Measurements from ENCODE around the gene ANKRD53.

ANKRD53 gene

DNA sequence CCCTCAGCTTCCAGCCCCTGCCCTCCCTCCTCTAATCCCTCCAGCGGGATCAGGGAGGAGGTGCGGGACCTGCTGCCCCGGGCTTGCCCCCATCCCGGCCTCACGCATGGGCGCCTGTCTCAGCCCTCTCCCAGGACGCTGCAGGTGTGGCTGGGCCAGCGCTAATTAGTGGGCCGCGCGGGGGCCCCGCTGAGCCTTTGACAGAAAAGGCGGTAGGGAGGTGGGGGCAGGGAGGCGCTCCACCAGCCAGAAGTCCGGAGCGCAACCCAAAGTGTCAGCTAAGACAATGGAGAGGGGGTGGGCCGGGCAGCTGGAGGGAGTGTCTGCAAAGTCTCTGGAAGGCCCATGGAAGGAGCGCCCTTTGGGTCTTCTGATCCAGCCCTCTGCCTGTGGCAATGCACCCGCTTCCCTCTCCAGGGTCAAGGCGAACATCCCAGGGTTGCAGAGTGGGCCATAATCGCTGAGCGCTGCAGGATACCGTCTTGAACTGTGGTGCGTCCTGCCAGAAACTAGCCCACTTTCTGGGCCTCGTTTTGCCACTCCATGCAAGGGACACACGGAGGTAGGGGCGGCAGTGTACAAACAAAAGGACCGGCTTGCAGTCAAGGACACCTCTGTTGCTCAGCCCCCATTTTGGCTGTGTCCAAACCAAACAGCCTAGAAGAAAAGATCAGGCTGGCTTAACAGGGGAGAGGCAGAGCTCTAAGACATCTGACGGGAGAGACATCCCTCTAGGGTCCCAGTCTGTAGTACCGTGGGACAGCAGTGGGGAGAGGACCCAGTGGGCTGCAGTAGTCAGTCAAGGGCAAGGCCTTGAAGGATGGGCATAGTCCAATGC lies 39.2 kb upstream of the ANKRD53 start:
- H3K4me3 ChIP-seq (ENCODE audit: low read depth, low read length), result no peak overlapping the region
- no peak for DNase-seq (ENCODE audit: low read depth, low spot score)
- CTCF ChIA-PET, result interaction anchor here (0.9 to 8.1 kb wide), 7 partner anchors 8 to 78 kb away, joined by 3 to 72 read pairs (median 8); no protein-coding TSS in a partner anchor
- POLR2A ChIA-PET, result interaction anchor here (0.6 kb wide), 1 partner anchor 12 kb away, joined by 3 read pairs; no protein-coding TSS in a partner anchor
- TF ChIP-seq, protein P1, sequence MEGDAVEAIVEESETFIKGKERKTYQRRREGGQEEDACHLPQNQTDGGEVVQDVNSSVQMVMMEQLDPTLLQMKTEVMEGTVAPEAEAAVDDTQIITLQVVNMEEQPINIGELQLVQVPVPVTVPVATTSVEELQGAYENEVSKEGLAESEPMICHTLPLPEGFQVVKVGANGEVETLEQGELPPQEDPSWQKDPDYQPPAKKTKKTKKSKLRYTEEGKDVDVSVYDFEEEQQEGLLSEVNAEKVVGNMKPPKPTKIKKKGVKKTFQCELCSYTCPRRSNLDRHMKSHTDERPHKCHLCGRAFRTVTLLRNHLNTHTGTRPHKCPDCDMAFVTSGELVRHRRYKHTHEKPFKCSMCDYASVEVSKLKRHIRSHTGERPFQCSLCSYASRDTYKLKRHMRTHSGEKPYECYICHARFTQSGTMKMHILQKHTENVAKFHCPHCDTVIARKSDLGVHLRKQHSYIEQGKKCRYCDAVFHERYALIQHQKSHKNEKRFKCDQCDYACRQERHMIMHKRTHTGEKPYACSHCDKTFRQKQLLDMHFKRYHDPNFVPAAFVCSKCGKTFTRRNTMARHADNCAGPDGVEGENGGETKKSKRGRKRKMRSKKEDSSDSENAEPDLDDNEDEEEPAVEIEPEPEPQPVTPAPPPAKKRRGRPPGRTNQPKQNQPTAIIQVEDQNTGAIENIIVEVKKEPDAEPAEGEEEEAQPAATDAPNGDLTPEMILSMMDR (IDR thresholded peaks at IDR 0.05; ENCODE audit: insufficient read depth, low read length, missing control alignments), result no peak

DNA sequence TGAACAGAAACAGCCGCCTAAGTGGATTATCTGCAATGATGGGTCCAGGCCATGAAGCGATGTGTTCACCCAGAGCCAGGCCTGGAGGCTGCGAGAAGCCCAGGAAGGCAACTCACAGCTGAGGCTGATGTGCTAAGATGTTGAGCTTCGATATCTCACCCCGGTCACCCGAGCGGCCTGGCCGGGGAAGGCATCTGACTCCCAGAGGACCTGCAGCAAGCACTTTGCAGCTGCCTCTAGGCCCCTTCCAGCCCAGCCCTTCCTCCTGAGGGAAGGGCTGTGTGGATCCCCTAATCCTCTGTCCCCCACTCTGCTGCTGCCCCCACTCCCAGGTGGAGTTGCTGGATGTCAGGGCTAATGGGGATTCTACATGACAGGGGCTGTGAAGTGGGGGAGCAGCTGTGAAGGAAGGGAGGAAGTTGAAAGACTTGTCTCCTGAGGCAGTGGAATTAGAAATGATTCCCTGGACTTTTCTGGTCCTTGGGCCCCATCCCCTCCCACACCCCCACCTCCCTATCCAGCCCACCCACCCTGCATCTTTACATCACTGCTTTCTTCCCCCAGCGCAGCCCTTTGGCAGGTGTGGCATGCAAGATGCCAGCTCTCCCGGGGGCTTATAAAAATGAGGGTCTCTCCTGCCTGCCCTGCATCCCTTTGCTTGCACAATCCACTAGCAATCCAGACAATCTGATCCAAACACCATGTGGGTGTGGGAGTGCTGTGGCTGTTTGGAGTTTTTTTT lies 38.4 kb upstream of the ANKRD53 start:
- ChIA-PET CTCF (interaction anchor here (1.3 to 2.5 kb wide), 4 partner anchors 8 to 79 kb away, joined by 3 to 12 read pairs (median 6); no protein-coding TSS in a partner anchor), POLR2A (no interaction called here)
- TF ChIP-seq, protein P1 (IDR thresholded peaks at IDR 0.05; ENCODE audit: insufficient read depth, low read length, missing control alignments), result no peak
- no peak for DNase-seq (ENCODE audit: low read depth, low spot score)
- H3K4me3 ChIP-seq (ENCODE audit: low read depth, low read length), result no peak overlapping the region

DNA sequence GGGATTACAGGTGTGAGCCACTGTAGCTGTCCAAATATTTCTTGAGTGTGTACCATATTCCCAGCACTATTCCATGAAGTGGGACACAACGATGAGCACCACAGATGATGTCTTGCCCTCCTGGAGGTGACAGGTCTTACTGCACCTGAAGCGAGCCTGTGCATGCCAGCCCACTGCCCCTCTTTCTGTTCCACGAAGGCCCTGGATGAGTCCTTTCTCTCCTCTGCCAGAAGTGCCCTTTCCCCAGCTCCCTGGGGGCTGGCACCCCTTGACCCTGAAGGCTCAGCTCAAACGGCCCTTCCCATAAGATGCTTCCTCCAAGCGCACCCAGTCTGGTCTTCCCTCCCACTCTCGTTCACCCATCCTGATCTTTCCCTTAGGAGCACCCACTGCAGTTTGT lies 37.2 kb upstream of the ANKRD53 start:
- CTCF ChIA-PET, result interaction anchor here (1.3 to 3.6 kb wide), 7 partner anchors 10 to 79 kb away, joined by 4 to 27 read pairs (median 8); no protein-coding TSS in a partner anchor
- TF ChIP-seq, protein P1 (IDR thresholded peaks at IDR 0.05; ENCODE audit: insufficient read depth, low read length, missing control alignments), result no peak
- DNase-seq (ENCODE audit: low read depth, low spot score), result no peak
- H3K4me3 ChIP-seq (ENCODE audit: low read depth, low read length), result no peak overlapping the region
- POLR2A ChIA-PET, result no interaction called here

DNA sequence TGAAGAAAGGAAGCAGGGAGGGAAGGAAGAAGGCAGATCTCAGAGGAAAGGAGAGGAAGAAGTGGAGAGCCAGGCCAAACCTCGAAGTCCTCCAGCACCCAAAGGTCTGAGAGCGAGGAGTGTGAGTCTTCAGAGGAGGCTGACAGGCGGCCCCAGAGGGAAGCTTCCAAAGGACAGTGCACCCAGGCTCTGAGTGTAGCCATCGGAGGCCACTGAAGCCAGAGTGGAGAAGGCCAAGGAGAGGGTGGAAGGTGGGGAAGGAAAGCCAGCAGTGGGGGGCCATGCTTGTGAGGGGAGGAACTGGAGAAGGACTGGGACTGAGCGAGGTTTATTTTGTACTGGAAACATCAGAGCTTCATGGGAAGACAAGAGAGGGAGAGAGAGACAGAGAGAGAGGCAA lies 36.7 kb upstream of the ANKRD53 start:
- H3K4me3 ChIP-seq (ENCODE audit: low read depth, low read length), result no peak overlapping the region
- TF ChIP-seq, protein P1 (IDR thresholded peaks at IDR 0.05; ENCODE audit: insufficient read depth, low read length, missing control alignments), result no peak
- ChIA-PET POLR2A (no interaction called here), CTCF (interaction anchor here (0.6 to 3.6 kb wide), 8 partner anchors 10 to 80 kb away, joined by 3 to 27 read pairs (median 4); no protein-coding TSS in a partner anchor)
- no peak for DNase-seq (ENCODE audit: low read depth, low spot score)

DNA sequence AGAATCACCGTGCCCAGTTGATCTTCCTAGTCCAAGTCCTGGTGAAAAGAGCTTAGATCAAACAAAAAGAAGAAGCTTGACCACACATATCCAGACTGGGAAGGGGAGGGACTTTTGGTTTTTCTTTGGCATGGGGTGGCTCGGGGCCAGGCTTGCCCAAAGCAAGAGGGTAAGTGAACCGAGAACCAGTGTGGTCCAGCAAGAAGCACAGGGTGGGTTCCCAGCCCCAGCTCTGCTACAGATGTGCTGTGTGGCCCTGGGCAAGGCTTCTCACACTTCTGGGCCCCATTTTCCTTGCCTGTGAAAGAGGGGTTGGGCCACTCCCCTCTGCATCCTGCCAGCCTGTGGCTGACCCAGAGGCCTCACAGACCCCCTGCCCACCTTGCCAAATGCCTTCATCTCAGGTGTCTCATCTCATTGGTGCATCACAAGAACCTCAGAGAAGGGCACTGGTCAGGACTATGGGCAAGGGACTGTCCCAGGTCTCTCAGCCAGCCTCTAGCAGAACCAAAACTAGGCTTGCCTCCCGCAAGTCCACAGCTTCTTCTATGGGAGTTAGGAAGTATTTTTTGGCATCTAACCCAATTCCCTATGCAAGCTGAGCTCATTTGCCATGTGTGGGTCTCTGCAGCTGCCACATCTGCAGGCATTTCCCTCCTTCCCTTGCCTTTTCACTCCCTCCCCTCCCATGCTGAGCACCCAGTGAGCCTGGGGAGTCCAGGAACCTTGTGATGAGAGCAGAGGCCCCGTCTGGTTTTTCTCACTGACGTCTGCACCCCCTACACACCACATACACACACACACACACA lies 35.8 kb upstream of the ANKRD53 start:
- no peak for DNase-seq (ENCODE audit: low read depth, low spot score)
- TF ChIP-seq, protein P1 (IDR thresholded peaks at IDR 0.05; ENCODE audit: insufficient read depth, low read length, missing control alignments), result no peak
- H3K4me3 ChIP-seq (ENCODE audit: low read depth, low read length), result no peak overlapping the region
- POLR2A ChIA-PET, result no interaction called here
- CTCF ChIA-PET, result interaction anchor here (0.7 to 3.6 kb wide), 9 partner anchors 12 to 80 kb away, joined by 3 to 27 read pairs (median 4); no protein-coding TSS in a partner anchor
